ENCODE measurements around the gene TMA7B.
"Not testable (repeated sequence)": the region's sequence is repeated elsewhere in the genome, so short reads cannot be mapped to it uniquely, and the experiment has no call there.

TMA7B gene

DNA sequence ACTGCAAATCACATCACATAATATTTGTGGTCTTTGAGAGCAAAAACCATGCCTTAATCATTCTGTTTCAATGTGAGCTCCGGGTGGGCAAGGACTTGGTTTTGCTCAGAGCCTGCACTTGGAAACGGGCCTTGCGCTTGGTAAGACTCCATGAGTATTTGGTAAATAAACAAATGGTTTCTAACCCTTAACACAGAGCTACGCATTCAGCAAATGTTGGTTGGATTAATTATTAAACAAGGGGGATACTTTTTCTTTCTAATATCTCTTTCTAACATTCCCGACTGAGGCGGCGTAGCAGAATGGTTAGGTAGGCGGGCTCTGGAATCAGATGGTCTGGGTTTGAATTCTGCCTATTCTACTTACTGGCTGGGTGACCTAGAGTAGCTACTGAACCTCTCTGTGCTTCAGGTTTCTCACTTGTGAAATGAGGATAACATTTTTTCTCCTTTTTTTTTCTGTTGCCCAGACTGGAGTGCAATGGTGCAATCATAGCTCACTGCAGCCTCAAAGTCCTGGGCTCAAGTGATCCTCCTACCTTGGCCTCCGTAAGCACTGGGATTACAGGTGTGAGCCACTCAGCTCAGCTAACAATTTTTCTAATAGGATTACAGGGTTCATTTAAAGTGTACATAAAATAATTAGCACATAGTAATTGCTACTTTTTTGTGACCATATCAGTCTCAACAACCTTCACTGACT, 31.1 kb downstream of the TMA7B start:
- Histone ChIP-seq H3K27ac (ENCODE audit: low read length) (no peak overlapping the region), H3K4me3 (ENCODE audit: low read depth in 1 of 2, low read length in 2 of 2) (no peak overlapping the region), H3K9me3 (ENCODE audit: control insufficient read depth in 1 of 2, low read length in 2 of 2) (no peaks in the 10 kb centered on the region), H3K4me1 (ENCODE audit: control insufficient read depth in 1 of 2, insufficient read depth in 2 of 2, low read length in 2 of 2) (peaks cover 0 to 4% of the 10 kb centered on the region in 2 donors), H3K36me3 (ENCODE audit: control insufficient read depth in 1 of 2, insufficient read depth in 2 of 2, low read length in 2 of 2) (no peaks in the 10 kb centered on the region), H3K27me3 (ENCODE audit: low read depth, low read length) (peaks cover 18% of the 10 kb centered on the region)

GRCh38 chr22:39992088-39992826, 32.1 kb downstream of the TMA7B start:
- Histone ChIP-seq H3K36me3 (ENCODE audit: control insufficient read depth in 1 of 2, insufficient read depth in 2 of 2, low read length in 2 of 2) (no peaks in the 10 kb centered on the region), H3K4me1 (ENCODE audit: control insufficient read depth in 1 of 2, insufficient read depth in 2 of 2, low read length in 2 of 2) (peaks cover 4 to 5% of the 10 kb centered on the region in 2 donors), H3K9me3 (ENCODE audit: control insufficient read depth in 1 of 2, low read length in 2 of 2) (no peaks in the 10 kb centered on the region), H3K4me3 (ENCODE audit: low read depth in 1 of 2, low read length in 2 of 2) (no peak overlapping the region), H3K27me3 (ENCODE audit: low read depth, low read length) (peaks cover 18% of the 10 kb centered on the region), H3K27ac (ENCODE audit: low read length) (no peak overlapping the region)

- not testable (repeated sequence) for H3K36me3 ChIP-seq (ENCODE audit: control insufficient read depth in 1 of 2, insufficient read depth in 2 of 2, low read length in 2 of 2); H3K27ac ChIP-seq (ENCODE audit: low read length); H3K4me3 ChIP-seq (ENCODE audit: low read depth in 1 of 2, low read length in 2 of 2); H3K9me3 ChIP-seq (ENCODE audit: control insufficient read depth in 1 of 2, low read length in 2 of 2); H3K4me1 ChIP-seq (ENCODE audit: control insufficient read depth in 1 of 2, insufficient read depth in 2 of 2, low read length in 2 of 2)
- H3K27me3 ChIP-seq (ENCODE audit: low read depth, low read length), result peaks cover 21% of the 10 kb centered on the region
Measured at GRCh38 chr22:39992894-39993293, 32.7 kb downstream of the TMA7B start.

DNA sequence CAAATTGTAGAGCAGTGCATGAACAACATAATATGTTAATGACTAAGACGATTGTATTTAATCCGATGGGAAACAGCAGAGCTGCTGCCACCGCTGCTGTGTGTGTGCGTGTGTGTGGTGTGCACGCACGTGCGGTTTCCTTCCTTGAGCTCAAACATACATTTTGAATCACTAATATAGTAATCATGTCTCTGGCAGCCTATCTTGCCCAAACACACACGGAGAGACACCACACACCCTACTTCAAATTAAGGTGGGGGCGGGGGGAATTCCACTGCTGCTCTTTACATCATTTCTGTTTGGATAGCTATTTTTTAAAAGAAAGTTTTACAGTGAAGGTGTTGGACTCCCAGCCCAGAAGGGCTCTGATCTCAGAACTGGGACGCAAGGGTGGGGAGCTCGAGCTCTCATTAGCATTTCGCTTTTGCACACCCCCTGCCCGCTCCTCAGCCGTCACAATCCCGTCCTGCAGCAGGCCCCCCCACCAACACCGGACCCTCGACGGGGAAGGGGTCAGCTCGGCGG, 33.9 kb downstream of the TMA7B start:
- Histone ChIP-seq H3K36me3 (ENCODE audit: control insufficient read depth in 1 of 2, insufficient read depth in 2 of 2, low read length in 2 of 2) (no peaks in the 10 kb centered on the region), H3K4me3 (ENCODE audit: low read depth in 1 of 2, low read length in 2 of 2) (no peak overlapping the region), H3K9me3 (ENCODE audit: control insufficient read depth in 1 of 2, low read length in 2 of 2) (no peaks in the 10 kb centered on the region), H3K4me1 (ENCODE audit: control insufficient read depth in 1 of 2, insufficient read depth in 2 of 2, low read length in 2 of 2) (peaks cover 9 to 12% of the 10 kb centered on the region in 2 donors), H3K27me3 (ENCODE audit: low read depth, low read length) (peaks cover 22% of the 10 kb centered on the region), H3K27ac (ENCODE audit: low read length) (no peak overlapping the region)

GRCh38 chr22:39994566-39995392, 34.6 kb downstream of the TMA7B start, which contains the start of gene FAM83F:
Gene FAM83F, plus strand, starts transcription at chr22:39994954. Its CDS starts 89 bp downstream, at chr22:39995043.
- Histone ChIP-seq H3K4me3 (ENCODE audit: low read depth in 1 of 2, low read length in 2 of 2) (peak within 1 kb of the TSS; percentile 21 to 44), H3K36me3 (ENCODE audit: control insufficient read depth in 1 of 2, insufficient read depth in 2 of 2, low read length in 2 of 2) (no peaks in the 10 kb centered on the region), H3K4me1 (ENCODE audit: control insufficient read depth in 1 of 2, insufficient read depth in 2 of 2, low read length in 2 of 2) (peaks cover 9 to 12% of the 10 kb centered on the region in 2 donors), H3K27ac (ENCODE audit: low read length) (no peak within 1 kb of the TSS), H3K27me3 (ENCODE audit: low read depth, low read length) (peaks cover 22% of the 10 kb centered on the region), H3K9me3 (ENCODE audit: control insufficient read depth in 1 of 2, low read length in 2 of 2) (no peaks in the 10 kb centered on the region)

DNA sequence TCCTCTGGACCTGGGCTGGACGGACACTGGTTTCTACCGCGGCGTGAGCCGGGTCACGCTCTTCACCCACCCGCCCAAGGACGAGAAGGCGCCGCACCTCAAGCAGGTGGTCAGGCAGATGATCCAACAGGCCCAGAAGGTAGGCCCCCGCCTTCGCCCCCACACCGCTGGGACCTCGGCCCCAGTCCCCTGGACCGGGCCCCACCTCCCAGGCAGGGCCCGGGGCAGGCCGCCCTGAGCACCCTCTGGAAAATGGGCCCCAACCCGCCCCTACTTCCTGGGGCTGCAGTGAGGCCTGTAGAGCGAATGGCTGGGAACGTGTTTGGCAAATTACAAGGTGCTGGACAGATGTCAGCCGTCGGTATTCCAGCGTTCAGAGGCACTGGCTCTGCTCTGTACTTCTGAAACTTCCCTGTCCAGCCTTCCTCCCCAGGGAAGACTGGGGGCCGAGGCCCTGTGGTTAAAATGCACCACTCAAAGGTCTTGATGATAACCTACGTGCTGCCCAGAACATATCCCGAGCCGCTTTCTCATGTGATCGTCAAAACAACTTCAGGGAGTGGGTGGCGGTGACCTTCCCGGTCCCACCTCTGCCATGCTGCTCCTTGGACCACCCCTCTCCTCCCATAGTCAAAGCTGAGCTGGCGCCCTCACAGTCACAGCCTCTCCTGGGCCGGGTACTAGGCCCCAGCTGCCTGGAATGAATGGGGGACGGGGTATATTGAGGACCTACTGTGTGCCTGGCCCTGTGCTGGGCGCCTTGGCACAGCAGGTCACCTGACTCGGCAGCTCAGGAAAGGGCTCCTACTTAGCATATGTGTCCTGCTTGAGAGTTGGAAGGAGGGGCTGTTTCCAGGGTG, 35.4 kb downstream of the TMA7B start:
- Histone ChIP-seq H3K27me3 (ENCODE audit: low read depth, low read length) (peaks cover 22% of the 10 kb centered on the region), H3K36me3 (ENCODE audit: control insufficient read depth in 1 of 2, insufficient read depth in 2 of 2, low read length in 2 of 2) (no peaks in the 10 kb centered on the region), H3K9me3 (ENCODE audit: control insufficient read depth in 1 of 2, low read length in 2 of 2) (no peaks in the 10 kb centered on the region), H3K4me1 (ENCODE audit: control insufficient read depth in 1 of 2, insufficient read depth in 2 of 2, low read length in 2 of 2) (peaks cover 9 to 12% of the 10 kb centered on the region in 2 donors), H3K27ac (ENCODE audit: low read length) (no peak overlapping the region), H3K4me3 (ENCODE audit: low read depth in 1 of 2, low read length in 2 of 2) (peak overlapping the region in 1 of 2 donors; percentile 21)

- no peak overlapping the region for H3K4me3 ChIP-seq (ENCODE audit: low read depth in 1 of 2, low read length in 2 of 2)
- H3K27me3 ChIP-seq (ENCODE audit: low read depth, low read length), result peaks cover 22% of the 10 kb centered on the region
- H3K9me3 ChIP-seq (ENCODE audit: control insufficient read depth in 1 of 2, low read length in 2 of 2), result no peaks in the 10 kb centered on the region
- H3K36me3 ChIP-seq (ENCODE audit: control insufficient read depth in 1 of 2, insufficient read depth in 2 of 2, low read length in 2 of 2), result no peaks in the 10 kb centered on the region
- peaks cover 9 to 12% of the 10 kb centered on the region in 2 donors for H3K4me1 ChIP-seq (ENCODE audit: control insufficient read depth in 1 of 2, insufficient read depth in 2 of 2, low read length in 2 of 2)
- H3K27ac ChIP-seq (ENCODE audit: low read length), result no peak overlapping the region
Measured at GRCh38 chr22:39996732-39997131, 36.5 kb downstream of the TMA7B start.

GRCh38 chr22:39997421-39997820, 37.2 kb downstream of the TMA7B start:
- Histone ChIP-seq H3K4me1 (ENCODE audit: control insufficient read depth in 1 of 2, insufficient read depth in 2 of 2, low read length in 2 of 2) (peaks cover 9 to 12% of the 10 kb centered on the region in 2 donors), H3K4me3 (ENCODE audit: low read depth in 1 of 2, low read length in 2 of 2) (no peak overlapping the region), H3K27me3 (ENCODE audit: low read depth, low read length) (peaks cover 22% of the 10 kb centered on the region), H3K9me3 (ENCODE audit: control insufficient read depth in 1 of 2, low read length in 2 of 2) (no peaks in the 10 kb centered on the region), H3K36me3 (ENCODE audit: control insufficient read depth in 1 of 2, insufficient read depth in 2 of 2, low read length in 2 of 2) (no peaks in the 10 kb centered on the region), H3K27ac (ENCODE audit: low read length) (no peak overlapping the region)

DNA sequence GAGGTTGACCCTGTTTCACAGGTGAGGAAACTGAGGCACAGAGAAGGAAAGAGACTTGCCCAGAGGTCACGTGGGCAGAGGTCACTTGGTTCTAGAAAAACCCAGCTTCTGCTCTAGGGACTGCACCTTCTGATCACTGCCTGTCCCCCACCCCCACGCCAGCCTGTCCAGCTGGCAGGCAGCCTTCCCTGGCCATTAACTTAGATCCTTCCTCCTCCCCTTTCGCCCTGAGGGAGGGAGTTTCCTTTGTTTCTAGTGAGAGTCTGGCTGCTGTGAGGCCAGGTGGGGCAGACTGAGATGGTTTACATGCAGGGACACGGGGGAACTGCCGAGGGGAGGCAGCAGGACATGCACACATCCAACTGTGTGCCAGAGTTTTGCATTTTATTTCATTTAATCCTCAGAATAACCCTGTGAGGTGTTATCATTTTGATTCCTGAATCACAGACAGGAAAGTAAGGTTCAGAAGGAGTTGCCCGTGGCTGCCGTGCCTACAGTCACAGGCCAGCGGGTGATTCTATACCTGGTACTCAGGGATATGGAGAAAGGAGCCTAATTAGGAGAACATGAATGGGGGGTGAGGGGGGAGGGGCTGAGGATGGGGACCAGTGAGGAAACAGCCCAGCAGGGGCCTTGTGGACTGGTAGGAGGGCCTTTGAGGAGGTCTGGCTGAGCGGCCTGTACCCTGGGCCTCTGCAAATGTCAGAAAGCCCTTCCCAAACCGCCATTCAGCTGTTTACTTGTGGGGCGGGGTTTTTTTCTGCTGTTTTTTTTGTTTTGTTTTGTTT, 37.9 kb downstream of the TMA7B start:
- no peak overlapping the region for H3K27ac ChIP-seq (ENCODE audit: low read length)
- no peaks in the 10 kb centered on the region for H3K36me3 ChIP-seq (ENCODE audit: control insufficient read depth in 1 of 2, insufficient read depth in 2 of 2, low read length in 2 of 2)
- H3K4me1 ChIP-seq (ENCODE audit: control insufficient read depth in 1 of 2, insufficient read depth in 2 of 2, low read length in 2 of 2), result peaks cover 9 to 12% of the 10 kb centered on the region in 2 donors
- no peaks in the 10 kb centered on the region for H3K9me3 ChIP-seq (ENCODE audit: control insufficient read depth in 1 of 2, low read length in 2 of 2)
- no peak overlapping the region for H3K4me3 ChIP-seq (ENCODE audit: low read depth in 1 of 2, low read length in 2 of 2)
- peaks cover 22% of the 10 kb centered on the region for H3K27me3 ChIP-seq (ENCODE audit: low read depth, low read length)
